Measurements from ENCODE around the gene SLC25A30.

SLC25A30 gene

DNA sequence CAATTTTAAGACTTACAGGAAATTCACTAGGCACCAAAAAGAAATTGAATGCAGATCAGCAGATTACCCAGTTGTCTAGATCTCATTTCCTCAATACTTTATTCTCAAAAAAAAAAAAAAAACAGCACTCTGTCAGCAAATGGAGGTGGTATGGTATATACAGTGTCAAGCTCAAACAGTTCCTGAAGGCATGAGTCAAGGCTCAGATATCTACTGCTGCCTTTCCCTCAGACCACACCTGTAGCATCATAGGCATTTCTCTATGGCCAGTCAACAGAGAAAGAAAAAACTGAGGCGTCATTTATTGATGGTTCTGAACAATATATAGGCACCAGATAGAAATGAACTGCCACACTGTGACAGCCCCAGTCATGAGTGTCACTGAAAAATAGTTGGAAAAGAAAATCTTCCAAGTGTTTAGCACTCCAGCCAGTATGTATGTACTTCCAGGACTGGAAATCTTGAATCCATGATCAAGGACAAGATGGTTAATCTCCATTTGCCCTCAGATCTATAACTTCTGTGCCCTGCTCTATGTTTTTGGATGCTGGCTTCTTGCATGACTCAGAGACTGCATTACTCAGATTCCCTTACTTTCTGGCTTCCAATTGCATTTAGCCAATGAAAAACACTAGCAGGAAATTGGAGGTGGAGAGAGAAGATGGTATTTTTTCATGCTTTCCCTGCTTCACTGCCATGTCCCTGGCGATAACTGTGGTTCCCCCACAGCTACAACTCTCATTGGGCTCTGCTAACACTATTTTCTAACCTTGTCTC, 38.2 kb upstream of the SLC25A30 start:
- no peak overlapping the region for H3K27ac ChIP-seq
- H3K4me1 ChIP-seq: no peaks in the 10 kb centered on the region
- H2AFZ ChIP-seq: no peak overlapping the region
- no peak overlapping the region for H3K4me2 ChIP-seq (ENCODE audit: low read length)
- no peaks in the 10 kb centered on the region for H3K9me3 ChIP-seq (ENCODE audit: control insufficient read depth, low read length)
- no peaks in the 10 kb centered on the region for H3K79me2 ChIP-seq
- H3K27me3 ChIP-seq (ENCODE audit: control insufficient read depth, insufficient read depth, low read length): no peaks in the 10 kb centered on the region
- H3K9ac ChIP-seq: no peak overlapping the region
- no peaks in the 10 kb centered on the region for H3K36me3 ChIP-seq (ENCODE audit: control insufficient read depth, insufficient read depth, low read length)
- TF ChIP-seq, protein P1, sequence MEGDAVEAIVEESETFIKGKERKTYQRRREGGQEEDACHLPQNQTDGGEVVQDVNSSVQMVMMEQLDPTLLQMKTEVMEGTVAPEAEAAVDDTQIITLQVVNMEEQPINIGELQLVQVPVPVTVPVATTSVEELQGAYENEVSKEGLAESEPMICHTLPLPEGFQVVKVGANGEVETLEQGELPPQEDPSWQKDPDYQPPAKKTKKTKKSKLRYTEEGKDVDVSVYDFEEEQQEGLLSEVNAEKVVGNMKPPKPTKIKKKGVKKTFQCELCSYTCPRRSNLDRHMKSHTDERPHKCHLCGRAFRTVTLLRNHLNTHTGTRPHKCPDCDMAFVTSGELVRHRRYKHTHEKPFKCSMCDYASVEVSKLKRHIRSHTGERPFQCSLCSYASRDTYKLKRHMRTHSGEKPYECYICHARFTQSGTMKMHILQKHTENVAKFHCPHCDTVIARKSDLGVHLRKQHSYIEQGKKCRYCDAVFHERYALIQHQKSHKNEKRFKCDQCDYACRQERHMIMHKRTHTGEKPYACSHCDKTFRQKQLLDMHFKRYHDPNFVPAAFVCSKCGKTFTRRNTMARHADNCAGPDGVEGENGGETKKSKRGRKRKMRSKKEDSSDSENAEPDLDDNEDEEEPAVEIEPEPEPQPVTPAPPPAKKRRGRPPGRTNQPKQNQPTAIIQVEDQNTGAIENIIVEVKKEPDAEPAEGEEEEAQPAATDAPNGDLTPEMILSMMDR (IDR thresholded peaks at IDR 0.05): no peak
- H3K4me3 ChIP-seq (ENCODE audit: low read depth, low read length): no peak overlapping the region

DNA sequence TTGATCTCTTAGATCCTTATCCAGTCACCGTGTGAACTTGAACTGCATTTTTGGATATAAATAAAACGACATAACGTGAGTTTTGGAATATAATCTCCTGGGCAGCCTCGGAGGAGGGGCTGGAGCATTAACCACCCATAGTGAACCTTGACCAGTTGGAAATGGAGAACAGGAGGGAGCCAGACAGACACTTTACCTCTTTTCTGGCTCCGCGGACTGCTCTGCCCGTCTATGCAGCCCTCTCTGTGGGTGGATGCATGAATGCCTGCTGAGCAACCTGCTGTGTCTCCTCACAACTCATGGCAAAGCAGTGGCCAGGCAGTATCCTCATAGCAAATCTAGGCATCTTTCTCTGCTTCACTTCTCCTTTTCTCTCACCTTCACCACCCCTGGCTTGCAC, 36.0 kb upstream of the SLC25A30 start:
- H3K4me2 ChIP-seq (ENCODE audit: low read length): no peak overlapping the region
- H3K9ac ChIP-seq: no peak overlapping the region
- H3K4me3 ChIP-seq (ENCODE audit: low read depth, low read length): no peak overlapping the region
- H3K27me3 ChIP-seq (ENCODE audit: control insufficient read depth, insufficient read depth, low read length): no peaks in the 10 kb centered on the region
- no peaks in the 10 kb centered on the region for H3K9me3 ChIP-seq (ENCODE audit: control insufficient read depth, low read length)
- H3K36me3 ChIP-seq (ENCODE audit: control insufficient read depth, insufficient read depth, low read length): no peaks in the 10 kb centered on the region
- no peak overlapping the region for H3K27ac ChIP-seq
- H3K4me1 ChIP-seq: no peaks in the 10 kb centered on the region
- H2AFZ ChIP-seq: no peak overlapping the region
- no peaks in the 10 kb centered on the region for H3K79me2 ChIP-seq
- TF ChIP-seq, protein P1 (IDR thresholded peaks at IDR 0.05): no peak

DNA sequence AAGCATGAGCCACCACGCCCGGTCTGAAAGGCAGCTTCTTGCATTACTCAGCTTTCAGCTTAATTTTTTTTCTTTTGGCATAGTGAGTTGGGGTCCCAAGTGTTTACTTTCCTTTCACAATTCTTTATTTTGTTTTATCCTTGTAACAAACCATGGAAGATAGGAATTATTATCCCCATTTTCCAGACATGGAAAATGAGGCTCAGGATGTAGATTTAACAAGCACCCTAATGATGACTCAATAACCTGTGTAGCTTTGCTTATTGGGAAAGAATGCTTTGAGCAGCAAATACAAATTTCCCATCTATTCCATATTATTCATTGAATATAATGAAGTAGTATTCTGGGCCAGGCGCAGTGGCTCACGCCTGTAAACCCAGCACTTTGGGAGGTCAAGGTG, 33.1 kb upstream of the SLC25A30 start:
- TF ChIP-seq, protein P1 (IDR thresholded peaks at IDR 0.05): no peak
- no peaks in the 10 kb centered on the region for H3K4me1 ChIP-seq
- no peak overlapping the region for H3K27ac ChIP-seq
- no peaks in the 10 kb centered on the region for H3K36me3 ChIP-seq (ENCODE audit: control insufficient read depth, insufficient read depth, low read length)
- H2AFZ ChIP-seq: no peak overlapping the region
- H3K9ac ChIP-seq: no peak overlapping the region
- H3K27me3 ChIP-seq (ENCODE audit: control insufficient read depth, insufficient read depth, low read length): no peaks in the 10 kb centered on the region
- no peaks in the 10 kb centered on the region for H3K79me2 ChIP-seq
- H3K4me2 ChIP-seq (ENCODE audit: low read length): no peak overlapping the region
- no peak overlapping the region for H3K4me3 ChIP-seq (ENCODE audit: low read depth, low read length)
- no peaks in the 10 kb centered on the region for H3K9me3 ChIP-seq (ENCODE audit: control insufficient read depth, low read length)

DNA sequence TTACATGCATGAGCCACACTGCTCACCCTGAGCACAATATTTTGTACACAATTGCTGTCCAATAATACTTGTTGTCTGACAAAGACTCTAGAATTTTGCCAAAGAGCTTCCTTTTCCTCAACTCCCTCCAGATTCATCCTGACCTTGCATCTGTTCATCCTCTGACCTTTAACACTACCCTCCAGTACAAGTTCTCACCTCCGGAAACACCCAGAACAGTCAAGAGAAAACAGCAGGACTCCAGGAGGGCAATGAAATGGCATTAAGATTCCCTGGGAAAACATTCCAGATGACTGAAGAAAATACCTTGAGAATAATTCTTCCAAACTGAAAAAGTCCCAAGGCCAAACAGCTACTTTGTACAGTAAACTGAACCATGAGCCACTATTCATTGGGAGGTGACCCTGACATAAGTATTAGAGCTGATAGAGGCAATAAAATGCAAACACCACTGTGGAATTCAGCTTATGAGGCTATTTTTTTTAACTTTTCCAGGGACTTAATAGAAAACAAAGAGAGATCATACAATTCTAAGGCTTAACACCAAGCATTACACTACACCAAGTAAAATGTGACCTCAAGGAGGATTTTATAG, 30.9 kb upstream of the SLC25A30 start:
- Histone ChIP-seq H3K4me3 (ENCODE audit: low read depth, low read length) (no peak overlapping the region), H3K36me3 (ENCODE audit: control insufficient read depth, insufficient read depth, low read length) (no peaks in the 10 kb centered on the region), H3K27ac (no peak overlapping the region), H3K4me2 (ENCODE audit: low read length) (no peak overlapping the region), H3K27me3 (ENCODE audit: control insufficient read depth, insufficient read depth, low read length) (no peaks in the 10 kb centered on the region), H3K9me3 (ENCODE audit: control insufficient read depth, low read length) (no peaks in the 10 kb centered on the region), H2AFZ (no peak overlapping the region), H3K4me1 (no peaks in the 10 kb centered on the region), H3K9ac (no peak overlapping the region), H3K79me2 (no peaks in the 10 kb centered on the region)
- TF ChIP-seq, protein P1 (IDR thresholded peaks at IDR 0.05): no peak

Measured in parathyroid adenoma (tissue), 2 donors.